ENCODE data around the gene EFCAB6.

Gene EFCAB6

GRCh38 chr22:43533156-43533530 is 279.0 kb downstream of the EFCAB6 start:
- Histone ChIP-seq H3K9me3 (ENCODE audit: insufficient read depth, low read depth, low read length) (no peaks in the 10 kb centered on the region), H3K79me2 (ENCODE audit: insufficient read depth, low read length) (no peaks in the 10 kb centered on the region), H3K27me3 (ENCODE audit: insufficient read depth, low read length, poor library complexity, severe bottlenecking) (no peaks in the 10 kb centered on the region), H3K9me2 (replicated peaks; ENCODE audit: low read depth, low read length) (no peaks in the 10 kb centered on the region), H3F3A (ENCODE audit: low read depth) (no peaks in the 10 kb centered on the region), H3K36me3 (ENCODE audit: insufficient read depth, low read length) (no peaks in the 10 kb centered on the region), H3K4me2 (ENCODE audit: low read depth, low read length, poor library complexity, severe bottlenecking) (no peak overlapping the region), H3K9ac (ENCODE audit: low read depth, low read length, poor library complexity, severe bottlenecking) (no peak overlapping the region), H3K4me1 (ENCODE audit: insufficient read depth, low read length, poor library complexity, severe bottlenecking) (peaks cover 8% of the 10 kb centered on the region), H4K20me1 (ENCODE audit: insufficient read depth, low read length, poor library complexity, severe bottlenecking) (no peaks in the 10 kb centered on the region), H3K4me3 (ENCODE audit: low read length, poor library complexity, severe bottlenecking) (no peak overlapping the region), H2AFZ (ENCODE audit: low read length) (no peak overlapping the region)
- TF ChIP-seq CTCF (conservative IDR thresholded peaks at IDR 0.05; ENCODE audit: low read length) (no peak), EZH2phosphoT487 (IDR thresholded peaks at IDR 0.05; ENCODE audit: borderline replicate concordance) (no peak)

GRCh38 chr22:43532301-43533155 is 279.6 kb downstream of the EFCAB6 start:
- Histone ChIP-seq H3K36me3 (ENCODE audit: insufficient read depth, low read length) (no peaks in the 10 kb centered on the region), H3K9me2 (replicated peaks; ENCODE audit: low read depth, low read length) (no peaks in the 10 kb centered on the region), H3K9me3 (ENCODE audit: insufficient read depth, low read depth, low read length) (no peaks in the 10 kb centered on the region), H3K4me1 (ENCODE audit: insufficient read depth, low read length, poor library complexity, severe bottlenecking) (peaks cover 8% of the 10 kb centered on the region), H3K4me3 (ENCODE audit: low read length, poor library complexity, severe bottlenecking) (no peak overlapping the region), H3K9ac (ENCODE audit: low read depth, low read length, poor library complexity, severe bottlenecking) (no peak overlapping the region), H4K20me1 (ENCODE audit: insufficient read depth, low read length, poor library complexity, severe bottlenecking) (no peaks in the 10 kb centered on the region), H3F3A (ENCODE audit: low read depth) (no peaks in the 10 kb centered on the region), H2AFZ (ENCODE audit: low read length) (no peak overlapping the region), H3K27me3 (ENCODE audit: insufficient read depth, low read length, poor library complexity, severe bottlenecking) (no peaks in the 10 kb centered on the region), H3K4me2 (ENCODE audit: low read depth, low read length, poor library complexity, severe bottlenecking) (no peak overlapping the region), H3K79me2 (ENCODE audit: insufficient read depth, low read length) (no peaks in the 10 kb centered on the region)
- TF ChIP-seq EZH2phosphoT487 (IDR thresholded peaks at IDR 0.05; ENCODE audit: borderline replicate concordance) = no peak
- no peak for TF ChIP-seq CTCF (conservative IDR thresholded peaks at IDR 0.05; ENCODE audit: low read length)

- TF ChIP-seq EZH2phosphoT487 (IDR thresholded peaks at IDR 0.05; ENCODE audit: borderline replicate concordance) = no peak
- no peak for TF ChIP-seq CTCF (conservative IDR thresholded peaks at IDR 0.05; ENCODE audit: low read length)
- no peaks in the 10 kb centered on the region for H4K20me1 ChIP-seq (ENCODE audit: insufficient read depth, low read length, poor library complexity, severe bottlenecking)
- H3K36me3 ChIP-seq (ENCODE audit: insufficient read depth, low read length) = no peaks in the 10 kb centered on the region
- H3K27me3 ChIP-seq (ENCODE audit: insufficient read depth, low read length, poor library complexity, severe bottlenecking) = no peaks in the 10 kb centered on the region
- peaks cover 5% of the 10 kb centered on the region for H3K4me1 ChIP-seq (ENCODE audit: insufficient read depth, low read length, poor library complexity, severe bottlenecking)
- no peak overlapping the region for H3K4me2 ChIP-seq (ENCODE audit: low read depth, low read length, poor library complexity, severe bottlenecking)
- no peaks in the 10 kb centered on the region for H3K79me2 ChIP-seq (ENCODE audit: insufficient read depth, low read length)
- H3K9me3 ChIP-seq (ENCODE audit: insufficient read depth, low read depth, low read length) = no peaks in the 10 kb centered on the region
- H3K4me3 ChIP-seq (ENCODE audit: low read length, poor library complexity, severe bottlenecking) = no peak overlapping the region
- no peaks in the 10 kb centered on the region for H3K9me2 ChIP-seq (replicated peaks; ENCODE audit: low read depth, low read length)
- H3F3A ChIP-seq (ENCODE audit: low read depth) = no peaks in the 10 kb centered on the region
- H2AFZ ChIP-seq (ENCODE audit: low read length) = no peak overlapping the region
- H3K9ac ChIP-seq (ENCODE audit: low read depth, low read length, poor library complexity, severe bottlenecking) = no peak overlapping the region
Measured at GRCh38 chr22:43531651-43532050, 280.5 kb downstream of the EFCAB6 start.
